ENCODE results near the gene SRC. TPM values are rescaled to one million over a fixed set of nuclear protein-coding genes. Genes with fewer than 3 reads are reported as not detected.

SRC gene
- total RNA-seq, 1 experiment from 2014 or later = 42.3 TPM

- Histone ChIP-seq H3K4me3 (replicated peaks in 1 of 2; ENCODE audit: low read depth in 1 of 2, low read length in 2 of 2) (no peak overlapping the region), H3K27ac (ENCODE audit: low read depth, low read length) (no peak overlapping the region), H3K79me2 (ENCODE audit: insufficient read depth, low read length) (no peaks in the 10 kb centered on the region), H4K20me1 (ENCODE audit: insufficient read depth) (no peaks in the 10 kb centered on the region), H3K9ac (ENCODE audit: low read length) (no peak overlapping the region), H2AFZ (ENCODE audit: low read depth, low read length, poor library complexity, severe bottlenecking) (no peak overlapping the region), H3K9me3 (ENCODE audit: control insufficient read depth in 1 of 2, insufficient read depth in 1 of 2, low read depth in 1 of 2, low read length in 2 of 2) (no peaks in the 10 kb centered on the region), H3K9me2 (ENCODE audit: insufficient read depth) (no peaks in the 10 kb centered on the region), H3K4me2 (ENCODE audit: low read length) (no peak overlapping the region), H3K27me3 (ENCODE audit: insufficient read depth, low read length) (no peaks in the 10 kb centered on the region), H3K36me3 (ENCODE audit: control insufficient read depth in 1 of 2, insufficient read depth in 2 of 2, low read length in 2 of 2) (no peaks in the 10 kb centered on the region), H3K4me1 (ENCODE audit: control insufficient read depth in 1 of 2, insufficient read depth in 2 of 2, low read length in 2 of 2) (no peaks in the 10 kb centered on the region)
- ATAC-seq (no peak), DNase-seq (ENCODE audit: low read depth, low spot score) (no peak)
- intact Hi-C loops (cut with micrococcal nuclease) = no loop called here
- POLR2A ChIA-PET = no interaction called here
- TF ChIP-seq RAD21 (IDR thresholded peaks at IDR 0.05; ENCODE audit: low read depth) (no peak), FOSL1 (IDR thresholded peaks at IDR 0.05; ENCODE audit: low read depth) (no peak), EZH2phosphoT487 (IDR thresholded peaks at IDR 0.05; ENCODE audit: borderline replicate concordance) (no peak), SP1 (IDR thresholded peaks at IDR 0.05; ENCODE audit: low read depth) (no peak), ELF1 (IDR thresholded peaks at IDR 0.05; ENCODE audit: borderline replicate concordance, low read depth) (no peak), ZNF274 (IDR thresholded peaks at IDR 0.05; ENCODE audit: low read depth, low read length) (no peak)
- RAD21 ChIA-PET (ENCODE audit: low non-redundant PET in 1 of 2, low total read pairs in 2 of 2, uncharacterized antibody in 2 of 2, unreplicated experiment in 2 of 2) = no interaction called here
- CTCF ChIA-PET = no interaction called here
- no TSS peak for BruUV-seq (replicated peaks)
These were observed 16.3 kb upstream of the SRC start for GRCh38 chr20:37329481-37330165.

- no peak overlapping the region for H3K4me2 ChIP-seq (ENCODE audit: low read length)
- ChIA-PET RAD21 (ENCODE audit: low non-redundant PET in 1 of 2, low total read pairs in 2 of 2, uncharacterized antibody in 2 of 2, unreplicated experiment in 2 of 2) (no interaction called here), POLR2A (no interaction called here), CTCF (no interaction called here)
- H3K79me2 ChIP-seq (ENCODE audit: insufficient read depth, low read length) = no peaks in the 10 kb centered on the region
- no peak overlapping the region for H3K27ac ChIP-seq (ENCODE audit: low read depth, low read length)
- ATAC-seq (no peak), DNase-seq (ENCODE audit: low read depth, low spot score) (no peak)
- H3K36me3 ChIP-seq (ENCODE audit: control insufficient read depth in 1 of 2, insufficient read depth in 2 of 2, low read length in 2 of 2) = no peaks in the 10 kb centered on the region
- TF ChIP-seq REST (IDR thresholded peaks at IDR 0.05; ENCODE audit: low read depth) (no peak), CBX3 (IDR thresholded peaks at IDR 0.05; ENCODE audit: low read depth) (no peak), ZFX (IDR thresholded peaks at IDR 0.05) (no peak), SIN3A (IDR thresholded peaks at IDR 0.05; ENCODE audit: low read depth) (no peak), TCF7L2 (IDR thresholded peaks at IDR 0.05; ENCODE audit: borderline replicate concordance, extremely low read depth, insufficient read depth, insufficient read length) (no peak), POLR2AphosphoS5 (IDR thresholded peaks at IDR 0.05; ENCODE audit: low read depth, low read length) (no peak)
- H3K9ac ChIP-seq (ENCODE audit: low read length) = no peak overlapping the region
- BruUV-seq (replicated peaks) = no TSS peak
- intact Hi-C loops (cut with micrococcal nuclease) = no loop called here
- H3K4me3 ChIP-seq (replicated peaks in 1 of 2; ENCODE audit: low read depth in 1 of 2, low read length in 2 of 2) = no peak overlapping the region
- H3K27me3 ChIP-seq (ENCODE audit: insufficient read depth, low read length) = no peaks in the 10 kb centered on the region
- H4K20me1 ChIP-seq (ENCODE audit: insufficient read depth) = no peaks in the 10 kb centered on the region
- H2AFZ ChIP-seq (ENCODE audit: low read depth, low read length, poor library complexity, severe bottlenecking) = no peak overlapping the region
- H3K4me1 ChIP-seq (ENCODE audit: control insufficient read depth in 1 of 2, insufficient read depth in 2 of 2, low read length in 2 of 2) = peaks cover under 1 to 1% of the 10 kb centered on the region in 2 experiments; a peak in 2 of 4 replicates
- no peaks in the 10 kb centered on the region for H3K9me3 ChIP-seq (ENCODE audit: control insufficient read depth in 1 of 2, insufficient read depth in 1 of 2, low read depth in 1 of 2, low read length in 2 of 2)
- H3K9me2 ChIP-seq (ENCODE audit: insufficient read depth) = no peaks in the 10 kb centered on the region
These were observed 15.6 kb upstream of the SRC start for GRCh38 chr20:37330316-37330715.

All from HCT116 (cell line).